ENCODE results near the gene LDB2. TPM values are rescaled to one million over a fixed set of nuclear protein-coding genes. Genes with fewer than 3 reads are reported as not detected.

Gene LDB2
- total and polyA plus RNA-seq, 2 of the 8 experiments (the other 6 are each of a cell fraction or from before 2014, with no cell fraction given), result 57.0 to 140 TPM

GRCh38 chr4:16942491-16942890, 44.0 kb upstream of the LDB2 start:
- 0 out of 7 replicates have a peak, but pooled peaks cover 0 to 2% (median 0%) of the 10 kb centered on the region in 4 experiments for H3K27me3 ChIP-seq (replicated peaks in 1 of 4; ENCODE audit: control insufficient read depth in 3 of 4, extremely low read depth in 1 of 4, insufficient read depth in 3 of 4, low read length in 3 of 4)
- no peaks in the 10 kb centered on the region for H3K79me2 ChIP-seq (ENCODE audit: control insufficient read depth in 1 of 2, insufficient read depth in 2 of 2, low read length in 2 of 2)
- no peak overlapping the region for H2BK15ac ChIP-seq (ENCODE audit: low read length)
- no peak overlapping the region for H2AK5ac ChIP-seq (ENCODE audit: low read depth, low read length)
- no peaks in the 10 kb centered on the region for H3K79me1 ChIP-seq (ENCODE audit: low read depth, low read length)
- no peak overlapping the region; the same call in 1 of the 2 replicates for H2BK5ac ChIP-seq (ENCODE audit: low read depth, low read length)
- H3K9ac ChIP-seq (replicated peaks in 1 of 4; ENCODE audit: extremely low read depth in 1 of 4, low read depth in 3 of 4, low read length in 3 of 4), result no peak overlapping the region
- no peaks in the 10 kb centered on the region for H4K20me1 ChIP-seq (replicated peaks in 1 of 2; ENCODE audit: control insufficient read depth in 1 of 2, insufficient read depth in 2 of 2, low read length in 2 of 2)
- H3K4ac ChIP-seq (replicated peaks; ENCODE audit: insufficient read length, low read depth, low read length), result no peak overlapping the region
- H2BK12ac ChIP-seq (ENCODE audit: low read depth, low read length), result no peak overlapping the region
- H3K56ac ChIP-seq (replicated peaks; ENCODE audit: insufficient read length, low read depth, low read length), result no peak overlapping the region
- ChIA-PET CTCF (ENCODE audit: partially characterized antibody) (no interaction called here), POLR2A (ENCODE audit: partially characterized antibody) (no interaction called here)
- no peaks in the 10 kb centered on the region for H3K36me3 ChIP-seq (ENCODE audit: control insufficient read depth in 2 of 4, insufficient read depth in 4 of 4, low read length in 3 of 4)
- H3K4me2 ChIP-seq (ENCODE audit: insufficient read depth in 1 of 2, low read depth in 2 of 2, low read length in 2 of 2), result no peak overlapping the region
- H4K5ac ChIP-seq (ENCODE audit: insufficient read length, low read depth, low read length), result no peak overlapping the region
- H4K8ac ChIP-seq (ENCODE audit: extremely low read depth, insufficient read depth, low read length), result no peak overlapping the region
- H3K14ac ChIP-seq (ENCODE audit: insufficient read length), result no peak overlapping the region
- H3K4me3 ChIP-seq (ENCODE audit: extremely low read depth in 1 of 4, insufficient read depth in 2 of 4, low read depth in 3 of 4, low read length in 4 of 4), result peak overlapping the region in 1 of 4 experiments; percentile 5; a peak in 1 of 8 replicates
- H3K9me3 ChIP-seq (ENCODE audit: insufficient read depth in 2 of 2, low read depth in 1 of 2, low read length in 1 of 2), result peaks cover 0 to 5% of the 10 kb centered on the region in 2 experiments; a peak in 1 of 4 replicates
- no peak for DNase-seq (ENCODE audit: low read depth in 1 of 2, low spot score in 2 of 2)
- no peaks in the 10 kb centered on the region for H3K23me2 ChIP-seq (ENCODE audit: low read depth, low read length)
- H3K23ac ChIP-seq (ENCODE audit: insufficient read length), result no peak overlapping the region
- no peak overlapping the region for H3K27ac ChIP-seq (ENCODE audit: low read depth, low read length)
- H2BK20ac ChIP-seq (ENCODE audit: low read length), result no peak overlapping the region; the same call in 1 of the 2 replicates
- WGBS, 2 experiments (ENCODE audit: extremely low coverage in 1 of 2, insufficient coverage in 1 of 2, insufficient read length in 1 of 2, insufficient replicate concordance in 2 of 2, low coverage in 1 of 2, low lambda C conversion rate in 2 of 2, missing lambda C conversion rate in 1 of 2), result 92% methylated on average over 11 of the region's 14 CpGs; no CpG with 5 or more reads in 1 of the 2 experiments
- H3K18ac ChIP-seq (ENCODE audit: extremely low read depth, low read length), result no peak overlapping the region
- peaks cover 0 to 5% (median 1%) of the 10 kb centered on the region in 4 experiments; a peak in 4 of 7 replicates for H3K4me1 ChIP-seq (replicated peaks in 1 of 4; ENCODE audit: control insufficient read depth in 3 of 4, insufficient read depth in 4 of 4, low read length in 3 of 4)
- FAIRE-seq, result no peak
- no peak overlapping the region for H2AFZ ChIP-seq (ENCODE audit: low read length)
- H4K91ac ChIP-seq (replicated peaks; ENCODE audit: insufficient read length, low read length), result no peak overlapping the region
- no peak overlapping the region for H2BK120ac ChIP-seq (replicated peaks; ENCODE audit: low read depth, low read length)
- TF ChIP-seq RBBP5 (IDR thresholded peaks at IDR 0.05; ENCODE audit: borderline replicate concordance, low read depth, low read length) (no peak), TAF1 (IDR thresholded peaks at IDR 0.05; ENCODE audit: low read depth, low read length) (no peak), TCF12 (IDR thresholded peaks at IDR 0.05; ENCODE audit: low read depth, low read length) (no peak), YY1 (IDR thresholded peaks at IDR 0.05; ENCODE audit: low read depth, low read length) (no peak), RXRA (IDR thresholded peaks at IDR 0.05; ENCODE audit: insufficient read depth, low read depth, low read length) (no peak), CBX5 (IDR thresholded peaks at IDR 0.05; ENCODE audit: low read depth, low read length) (no peak), SIX5 (IDR thresholded peaks at IDR 0.05; ENCODE audit: low read depth, low read length) (no peak), EZH2 (IDR thresholded peaks at IDR 0.05; ENCODE audit: low read depth, low read length, severe bottlenecking) (no peak), BRCA1 (IDR thresholded peaks at IDR 0.05; ENCODE audit: low read depth, low read length) (no peak), SIN3A (conservative IDR thresholded peaks at IDR 0.05 in 1 of 2, IDR thresholded peaks at IDR 0.05 in 1 of 2; ENCODE audit: low read depth in 1 of 2, low read length in 2 of 2) (no peak), ASH2L (IDR thresholded peaks at IDR 0.05; ENCODE audit: low read length) (no peak), CHD1 (IDR thresholded peaks at IDR 0.05; ENCODE audit: low read depth, low read length) (no peak), JUND (IDR thresholded peaks at IDR 0.05; ENCODE audit: low read length) (no peak), GTF2F1 (IDR thresholded peaks at IDR 0.05; ENCODE audit: borderline replicate concordance, low read depth, low read length) (no peak), SUZ12 (IDR thresholded peaks at IDR 0.05; ENCODE audit: low read length) (no peak)

Data from H1 (cell line).